ENCODE results near the gene PPDPF.
"Not testable (repeated sequence)": the region's sequence is repeated elsewhere in the genome, so short reads cannot be mapped to it uniquely, and the experiment has no call there.

PPDPF gene

GRCh38 chr20:63500902-63501817 is 19.4 kb upstream of the PPDPF start:
- no peak for DNase-seq

- DNase-seq = no peak
Observed at GRCh38 chr20:63501818-63502670, 18.5 kb upstream of the PPDPF start.

- DNase-seq = no peak
Observed at GRCh38 chr20:63502671-63503172, 17.8 kb upstream of the PPDPF start.

GRCh38 chr20:63503524-63503923 is 17.0 kb upstream of the PPDPF start:
- no peak for DNase-seq

GRCh38 chr20:63504642-63505041 is 15.9 kb upstream of the PPDPF start:
- DNase-seq = no peak

GRCh38 chr20:63505281-63505680 is 15.3 kb upstream of the PPDPF start:
- DNase-seq = no peak

GRCh38 chr20:63505723-63506122 is 14.8 kb upstream of the PPDPF start:
- no peak for DNase-seq

GRCh38 chr20:63507083-63507743 is 13.4 kb upstream of the PPDPF start:
- no peak for DNase-seq

- no peak for DNase-seq
Observed at GRCh38 chr20:63508072-63508768, 12.3 kb upstream of the PPDPF start.

GRCh38 chr20:63509088-63509564 is 11.4 kb upstream of the PPDPF start:
- DNase-seq = no peak

- DNase-seq = no peak
Observed at GRCh38 chr20:63513207-63513606, 7.4 kb upstream of the PPDPF start.

GRCh38 chr20:63514520-63514919 is 6.0 kb upstream of the PPDPF start:
- not testable (repeated sequence) for DNase-seq

GRCh38 chr20:63517376-63518309 is 2.9 kb upstream of the PPDPF start:
- no peak for DNase-seq

- DNase-seq = no peak
Observed at GRCh38 chr20:63518351-63518861, 2.2 kb upstream of the PPDPF start.

GRCh38 chr20:63518946-63519667 is 1.5 kb upstream of the PPDPF start:
- no peak for DNase-seq

GRCh38 chr20:63519668-63520503 is 679 bp upstream of the PPDPF start:
- DNase-seq = peak; percentile 77

- peak; percentile 65 for DNase-seq
Observed at GRCh38 chr20:63520934-63521601, 503 bp downstream of the PPDPF start.

GRCh38 chr20:63521602-63522001 is 1.0 kb downstream of the PPDPF start:
- DNase-seq = no peak
